OCI-LY1 (cell line): ENCODE data around the gene DSE.

Experiments used
- H2AFZ ChIP-seq: fragments of 200-600 bp; sonication (generic), shearing (Covaris generic); 2 replicates; pipeline ENCODE4 v1.6.0; 2014; ENCODE audit warnings: antibody characterized with exemption, mild to moderate bottlenecking, low read length
- H3F3A ChIP-seq: fragments of 200-600 bp; sonication (generic), shearing (Covaris generic); 2 replicates; pipeline ENCODE4 v1.6.0; 2014; ENCODE audit warnings: mild to moderate bottlenecking, antibody characterized with exemption, low read length, moderate library complexity; ENCODE audit not compliant: insufficient read depth
- H3K27ac ChIP-seq: fragments of 200-600 bp; sonication (generic); 2 replicates; pipeline ENCODE4 v1.5.1; 2014; ENCODE audit warnings: low read length, mixed run types, mild to moderate bottlenecking, low read depth; ENCODE audit not compliant: poor library complexity, severe bottlenecking
- H3K27me3 ChIP-seq: fragments of 200-600 bp; sonication (generic); 2 replicates; pipeline ENCODE4 v1.6.0; 2014; ENCODE audit warnings: antibody characterized with exemption, mild to moderate bottlenecking, low read length, moderate library complexity; ENCODE audit not compliant: insufficient read depth
- H3K36me3 ChIP-seq: fragments of 200-600 bp; sonication (generic); 2 replicates; pipeline ENCODE4 v1.6.1; 2014; ENCODE audit warnings: mild to moderate bottlenecking, antibody characterized with exemption, low read length, moderate library complexity, mixed read lengths; ENCODE audit not compliant: insufficient read depth
- H3K4me1 ChIP-seq: fragments of 200-600 bp; sonication (generic); 2 replicates; pipeline ENCODE4 v1.5.1; 2014; ENCODE audit warnings: mild to moderate bottlenecking, low read length, moderate library complexity; ENCODE audit not compliant: insufficient read depth, severe bottlenecking
- H3K4me2 ChIP-seq: fragments of 200-600 bp; sonication (generic), shearing (Covaris generic); 2 replicates; pipeline ENCODE4 v1.6.1; 2014; ENCODE audit warnings: low read length
- H3K4me3 ChIP-seq: fragments of 200-600 bp; sonication (generic); 2 replicates; pipeline ENCODE4 v1.5.1; 2014; ENCODE audit warnings: low read length, low read depth, mild to moderate bottlenecking, mixed read lengths; ENCODE audit not compliant: poor library complexity, severe bottlenecking
- H3K79me2 ChIP-seq: fragments of 200-600 bp; shearing (Covaris generic); 2 replicates; pipeline ENCODE4 v1.6.1; 2016; ENCODE audit warnings: mixed run types, low read length, mixed read lengths; ENCODE audit not compliant: insufficient read depth
- H3K9ac ChIP-seq: fragments of 200-600 bp; sonication (generic), shearing (Covaris generic); 2 replicates; pipeline ENCODE4 v1.6.1; 2014; ENCODE audit warnings: mild to moderate bottlenecking, low read length, mixed read lengths
- H3K9me2 ChIP-seq: fragments of 200-600 bp; sonication (generic), shearing (Covaris generic); 2 replicates; pipeline ENCODE4 v1.6.1; 2014; ENCODE audit warnings: low read depth, mild to moderate bottlenecking, low read length, mixed read lengths
- H3K9me3 ChIP-seq: fragments of 200-600 bp; shearing (Covaris generic); 2 replicates; pipeline ENCODE4 v1.6.1; 2014; ENCODE audit warnings: low read length, mixed read lengths
- H4K20me1 ChIP-seq: fragments of 200-600 bp; sonication (generic), shearing (Covaris generic); 2 replicates; pipeline ENCODE4 v1.6.0; 2016; ENCODE audit warnings: mild to moderate bottlenecking, low read length; ENCODE audit not compliant: insufficient read depth
- EZH2 ChIP-seq: fragments of 200-600 bp; sonication (generic), shearing (Covaris generic); IDR thresholded peaks from 2 replicates; pipeline ENCODE4 v1.8.0; 2017; ENCODE audit warnings: borderline replicate concordance, mixed run types, mild to moderate bottlenecking, antibody characterized with exemption, low read length, moderate library complexity, mixed read lengths
- TF ChIP-seq, protein P1 (sequence below): fragments of 200-600 bp; sonication (generic), shearing (Covaris generic); IDR thresholded peaks from 2 replicates; pipeline ENCODE4 v1.5.1; 2017; ENCODE audit warnings: mild to moderate bottlenecking, antibody characterized with exemption, low read length, moderate library complexity, mixed read lengths

The DSE gene

DNA sequence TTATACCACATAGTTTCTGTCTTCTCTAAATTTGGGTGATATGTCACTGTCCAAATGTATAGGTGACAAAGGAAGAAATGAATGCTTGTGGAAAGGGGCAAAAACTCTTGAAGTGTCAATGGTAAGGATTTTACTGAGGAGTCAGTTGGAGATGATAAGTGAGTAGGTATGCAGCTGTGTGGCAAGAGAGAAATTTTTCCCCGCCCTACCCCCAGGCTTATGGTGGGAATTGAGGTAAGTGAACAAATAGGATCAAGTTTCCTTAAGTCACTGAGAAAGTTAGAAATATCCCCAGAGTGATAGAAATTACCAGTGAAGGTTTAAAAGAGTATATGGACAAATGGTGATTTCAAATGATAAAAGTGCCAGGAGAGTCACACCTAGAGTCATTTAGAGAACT lies 11.8 kb downstream of the DSE start:
- no peak for TF ChIP-seq EZH2
- TF ChIP-seq, protein P1, sequence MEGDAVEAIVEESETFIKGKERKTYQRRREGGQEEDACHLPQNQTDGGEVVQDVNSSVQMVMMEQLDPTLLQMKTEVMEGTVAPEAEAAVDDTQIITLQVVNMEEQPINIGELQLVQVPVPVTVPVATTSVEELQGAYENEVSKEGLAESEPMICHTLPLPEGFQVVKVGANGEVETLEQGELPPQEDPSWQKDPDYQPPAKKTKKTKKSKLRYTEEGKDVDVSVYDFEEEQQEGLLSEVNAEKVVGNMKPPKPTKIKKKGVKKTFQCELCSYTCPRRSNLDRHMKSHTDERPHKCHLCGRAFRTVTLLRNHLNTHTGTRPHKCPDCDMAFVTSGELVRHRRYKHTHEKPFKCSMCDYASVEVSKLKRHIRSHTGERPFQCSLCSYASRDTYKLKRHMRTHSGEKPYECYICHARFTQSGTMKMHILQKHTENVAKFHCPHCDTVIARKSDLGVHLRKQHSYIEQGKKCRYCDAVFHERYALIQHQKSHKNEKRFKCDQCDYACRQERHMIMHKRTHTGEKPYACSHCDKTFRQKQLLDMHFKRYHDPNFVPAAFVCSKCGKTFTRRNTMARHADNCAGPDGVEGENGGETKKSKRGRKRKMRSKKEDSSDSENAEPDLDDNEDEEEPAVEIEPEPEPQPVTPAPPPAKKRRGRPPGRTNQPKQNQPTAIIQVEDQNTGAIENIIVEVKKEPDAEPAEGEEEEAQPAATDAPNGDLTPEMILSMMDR = no peak
- Histone ChIP-seq H3K4me2 (no peak overlapping the region), H2AFZ (no peak overlapping the region), H3K9me3 (no peaks in the 10 kb centered on the region), H3K36me3 (no peaks in the 10 kb centered on the region), H3K4me1 (no peaks in the 10 kb centered on the region), H4K20me1 (no peaks in the 10 kb centered on the region), H3K79me2 (no peaks in the 10 kb centered on the region), H3K27ac (no peak overlapping the region), H3K9me2 (no peaks in the 10 kb centered on the region), H3K9ac (no peak overlapping the region), H3K4me3 (no peak overlapping the region), H3F3A (no peaks in the 10 kb centered on the region), H3K27me3 (no peaks in the 10 kb centered on the region)

DNA sequence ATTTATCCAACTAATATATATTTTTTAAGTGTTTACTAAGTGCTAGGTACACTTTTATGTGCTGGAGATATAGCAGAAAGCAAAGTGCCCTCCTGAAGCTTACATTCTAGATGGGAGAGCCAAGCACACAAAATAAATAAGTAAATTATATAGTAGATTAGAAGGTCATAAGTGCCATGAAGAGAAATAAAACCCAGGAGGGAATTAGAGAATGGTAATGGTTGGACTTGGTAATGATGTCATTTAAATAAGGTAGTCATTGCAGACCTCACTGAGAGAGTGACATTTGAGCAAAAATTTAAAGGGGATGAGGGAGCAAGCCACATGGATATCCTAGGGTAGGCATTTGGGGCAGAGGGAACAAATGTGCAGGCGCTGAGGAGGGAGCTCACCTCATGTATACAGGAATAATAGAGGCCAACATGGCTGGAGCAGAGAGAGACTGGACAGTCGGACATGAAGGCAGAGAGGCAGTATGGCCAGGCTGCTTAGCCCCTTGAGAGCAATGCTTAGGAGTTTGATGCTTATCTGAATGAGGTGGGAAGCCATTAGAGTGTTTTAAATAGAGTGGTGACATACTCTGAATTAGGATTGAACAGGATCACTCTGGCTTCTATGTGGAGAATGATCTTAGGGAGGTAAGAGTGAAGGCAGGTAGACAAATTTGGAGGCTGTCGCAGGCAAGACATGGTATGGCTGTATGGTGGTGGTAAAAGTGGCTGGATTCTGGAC lies 14.1 kb downstream of the DSE start:
- Histone ChIP-seq H3K9ac (no peak overlapping the region), H4K20me1 (no peaks in the 10 kb centered on the region), H3K27me3 (no peaks in the 10 kb centered on the region), H3F3A (no peaks in the 10 kb centered on the region), H3K9me2 (no peaks in the 10 kb centered on the region), H3K27ac (no peak overlapping the region), H3K4me1 (no peaks in the 10 kb centered on the region), H2AFZ (no peak overlapping the region), H3K4me3 (no peak overlapping the region), H3K9me3 (no peaks in the 10 kb centered on the region), H3K79me2 (no peaks in the 10 kb centered on the region), H3K36me3 (no peaks in the 10 kb centered on the region), H3K4me2 (no peak overlapping the region)
- TF ChIP-seq EZH2 = no peak
- TF ChIP-seq, protein P1 = no peak

DNA sequence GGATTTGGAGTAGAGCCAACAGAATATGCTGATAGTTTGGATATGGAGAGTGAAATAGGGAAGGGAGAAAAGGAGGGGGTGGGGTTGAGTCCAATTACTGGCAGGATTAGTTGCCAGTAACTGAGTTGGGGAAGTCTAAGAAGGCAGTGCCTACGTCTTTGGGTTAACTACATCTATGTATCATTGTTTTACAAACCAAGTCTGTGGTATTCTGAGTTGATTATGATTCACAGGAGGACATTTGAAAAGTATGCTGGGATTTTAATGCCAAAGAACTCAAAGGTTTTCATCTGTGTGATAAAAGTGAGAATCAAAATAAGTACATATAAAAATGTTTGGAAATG lies 14.7 kb downstream of the DSE start:
- no peak overlapping the region for H3K9ac ChIP-seq
- no peak overlapping the region for H3K4me2 ChIP-seq
- no peaks in the 10 kb centered on the region for H3K79me2 ChIP-seq
- H3K36me3 ChIP-seq = no peaks in the 10 kb centered on the region
- H3K9me2 ChIP-seq = no peaks in the 10 kb centered on the region
- H2AFZ ChIP-seq = no peak overlapping the region
- H3K9me3 ChIP-seq = no peaks in the 10 kb centered on the region
- no peak overlapping the region for H3K27ac ChIP-seq
- no peaks in the 10 kb centered on the region for H3F3A ChIP-seq
- H4K20me1 ChIP-seq = no peaks in the 10 kb centered on the region
- H3K4me1 ChIP-seq = no peaks in the 10 kb centered on the region
- H3K4me3 ChIP-seq = no peak overlapping the region
- TF ChIP-seq, protein P1 = no peak
- no peak for TF ChIP-seq EZH2
- H3K27me3 ChIP-seq = no peaks in the 10 kb centered on the region
